T1000 (cell line): ENCODE data around the gene KRTAP4-16.
"Not testable (repeated sequence)": the region's sequence is repeated elsewhere in the genome, so short reads cannot be mapped to it uniquely, and the experiment has no call there.

Experiments
- DNase-seq: peaks from one replicate; lab custom pipeline; 2025; ENCODE audit warnings: mixed read lengths; lab: John Stamatoyannopoulos, UW

Gene KRTAP4-16

DNA sequence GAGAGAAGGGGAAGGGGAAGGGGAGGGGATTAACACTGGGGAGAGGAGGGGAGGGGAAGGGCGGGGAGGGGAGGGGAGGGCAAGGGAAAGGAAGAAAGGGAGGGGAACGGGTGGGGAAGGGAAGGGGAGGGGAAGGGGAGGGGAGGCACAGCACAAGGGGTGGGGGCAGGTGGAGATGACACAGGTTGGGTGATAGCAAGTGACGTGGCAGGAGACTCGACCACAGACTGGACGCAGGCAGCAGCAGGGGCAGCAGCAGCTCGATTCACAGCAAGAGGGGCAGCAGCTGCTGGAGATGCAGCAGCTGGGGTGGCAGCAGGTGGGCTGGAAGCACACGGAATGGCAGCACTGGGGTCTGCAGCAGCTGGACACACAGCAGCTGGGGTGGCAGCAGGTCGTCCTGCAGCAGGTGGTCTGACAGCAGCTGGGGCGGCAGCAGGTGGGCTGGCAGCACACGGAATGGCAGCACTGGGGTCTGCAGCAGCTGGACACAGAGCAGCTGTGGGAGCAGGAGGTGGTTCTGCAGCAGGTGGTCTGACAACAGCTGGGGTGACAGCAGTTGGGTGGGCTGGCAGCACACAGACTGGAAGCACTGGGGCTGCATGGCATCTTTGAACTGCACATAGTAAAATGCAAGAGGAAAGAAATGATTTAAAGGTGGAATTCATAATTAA, at the start of gene KRTAP4-16:
KRTAP4-16 (minus strand) TSS at position 624 of the 674 bp plus-strand sequence; CDS start at position 624, 0 bp downstream.
- DNase-seq, result no peak

DNA sequence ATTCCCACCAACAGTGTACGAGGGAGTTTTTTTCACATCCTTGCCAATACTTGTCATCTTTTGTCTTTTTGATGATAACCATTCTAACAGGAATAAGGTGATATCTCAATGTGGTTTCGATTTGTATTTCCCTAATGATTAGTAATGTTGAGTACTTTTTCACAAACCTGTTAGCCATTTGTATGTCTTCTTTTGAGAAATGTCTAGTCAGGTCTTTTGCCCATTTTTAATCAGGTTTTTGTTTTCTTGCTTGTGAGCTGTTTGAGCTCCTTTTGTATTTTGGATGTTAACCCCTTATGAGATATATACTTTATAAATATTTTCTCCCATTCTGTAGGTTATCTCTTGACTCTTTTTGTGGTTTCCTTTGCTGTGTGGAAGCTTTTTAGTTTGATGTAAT, 49.5 kb upstream of the KRTAP4-16 start:
- DNase-seq, result no peak

DNA sequence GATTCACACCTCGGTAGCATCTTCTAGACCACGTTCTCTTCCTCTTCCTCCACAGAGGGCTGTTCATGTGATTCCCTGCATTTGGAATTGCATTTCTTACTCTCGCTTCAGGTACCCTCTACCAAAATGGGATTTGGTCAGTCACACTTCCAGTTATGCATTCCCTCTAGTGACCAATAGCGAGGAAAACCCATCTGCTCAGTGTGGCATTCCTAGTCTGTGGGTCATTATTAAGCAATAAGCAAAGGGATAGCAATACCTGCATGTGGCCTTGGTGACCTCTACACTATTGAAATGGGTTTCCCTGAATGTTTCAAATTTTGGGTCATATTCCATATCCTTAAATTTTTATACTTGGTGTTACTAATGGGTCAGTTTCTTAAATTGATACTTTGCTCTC, 48.0 kb upstream of the KRTAP4-16 start:
- DNase-seq, result no peak

DNA sequence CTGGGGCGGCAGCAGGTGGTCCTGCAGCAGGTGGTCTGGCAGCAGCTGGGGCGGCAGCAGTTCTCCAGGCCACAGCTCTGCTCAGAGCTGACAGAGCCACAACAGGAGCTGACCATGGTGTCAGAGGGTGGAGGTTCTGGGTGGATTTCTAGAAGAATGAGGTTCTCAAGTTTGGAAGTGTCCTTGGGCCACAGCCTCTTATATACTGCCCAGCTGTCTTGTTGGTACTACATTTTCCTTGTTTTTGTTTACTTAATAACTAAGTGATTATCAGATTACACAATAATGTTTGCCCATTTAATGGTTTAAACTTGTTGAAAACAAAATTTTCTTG, 47.6 kb upstream of the KRTAP4-16 start, which contains the start of gene KRTAP4-5:
KRTAP4-5 (minus strand) TSS at position 174 of the 334 bp plus-strand sequence; CDS start at position 116, 58 bp downstream.
- no peak for DNase-seq

DNA sequence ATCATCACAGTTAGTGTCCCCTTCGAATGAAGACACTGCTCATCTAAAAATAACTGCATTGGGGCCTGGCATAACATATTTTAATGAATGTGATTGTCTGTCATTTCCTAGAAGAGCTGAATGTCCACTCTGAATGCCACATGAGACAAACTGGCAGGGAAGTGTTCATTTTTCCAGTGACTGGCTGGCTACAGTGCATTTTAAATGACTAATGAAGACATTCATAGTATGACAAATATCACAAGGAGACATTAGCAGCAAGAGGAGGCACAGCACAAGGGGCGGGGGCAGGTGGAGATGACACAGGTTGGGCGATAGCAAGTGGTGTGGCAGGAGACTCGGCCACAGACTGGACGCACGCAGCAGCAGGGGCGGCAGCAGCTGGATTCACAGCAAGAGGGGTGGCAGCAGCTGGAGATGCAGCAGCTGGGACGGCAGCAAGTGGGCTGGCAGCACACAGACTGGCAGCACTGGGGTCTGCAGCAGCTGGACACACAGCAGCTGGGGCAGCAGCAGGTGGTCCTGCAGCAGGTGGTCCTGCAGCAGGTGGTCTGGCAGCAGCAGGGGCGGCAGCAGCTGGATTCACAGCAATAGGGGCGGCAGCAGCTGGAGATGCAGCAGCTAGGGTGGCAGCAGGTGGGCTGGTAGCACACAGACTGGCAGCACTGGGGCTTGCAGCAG, 47.1 kb upstream of the KRTAP4-16 start:
- DNase-seq, result not testable (repeated sequence)

DNA sequence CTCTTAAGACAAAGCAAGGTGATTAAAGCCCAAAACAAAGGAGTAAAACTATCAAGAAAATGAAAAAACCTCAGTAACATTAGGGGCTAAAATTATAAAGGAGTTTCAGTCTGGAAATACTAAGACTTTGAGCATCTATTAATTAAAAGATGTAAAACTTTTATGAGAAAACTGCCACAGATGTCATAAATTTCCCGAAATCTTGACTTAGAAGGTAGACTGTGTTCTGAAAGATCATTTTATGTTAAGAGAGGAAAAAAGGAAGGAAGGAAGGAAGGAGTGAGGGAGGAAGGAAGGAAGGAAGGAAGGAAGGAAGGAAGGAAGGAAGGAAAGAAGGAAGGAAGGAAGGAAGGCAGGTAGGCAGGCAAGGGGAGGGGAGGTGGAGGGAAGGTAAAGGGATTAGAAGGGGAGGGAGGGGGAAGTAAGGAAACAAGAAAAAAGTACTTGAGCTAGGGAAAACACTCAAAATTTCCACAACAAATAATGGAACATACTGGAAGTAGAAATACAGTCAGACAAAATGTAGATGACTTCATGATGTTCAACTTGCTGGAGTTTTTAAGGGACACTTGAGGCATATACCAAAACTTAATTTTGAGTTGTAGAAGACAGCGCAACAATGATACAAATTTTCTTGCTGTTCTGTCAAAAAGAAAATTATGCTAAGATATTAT, 45.7 kb upstream of the KRTAP4-16 start:
- DNase-seq, result no peak

DNA sequence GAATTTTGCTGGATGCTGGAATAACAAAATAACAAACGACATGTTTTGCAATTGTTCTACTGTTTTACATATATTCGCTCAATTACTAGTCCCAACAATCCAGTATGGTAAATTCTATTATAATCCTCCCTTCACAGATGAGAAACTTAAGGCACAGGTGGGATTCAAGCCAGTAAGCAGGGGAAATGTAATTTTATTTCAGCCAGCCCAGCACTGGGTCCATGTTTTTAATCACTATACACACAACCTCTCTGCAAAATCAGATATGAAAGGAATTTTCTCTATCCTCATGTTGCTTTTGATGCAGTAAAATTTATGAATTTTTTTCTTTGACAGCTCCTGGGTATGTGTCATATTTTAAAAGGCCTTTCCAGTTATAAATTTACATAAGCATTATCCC, 43.3 kb upstream of the KRTAP4-16 start:
- no peak for DNase-seq

DNA sequence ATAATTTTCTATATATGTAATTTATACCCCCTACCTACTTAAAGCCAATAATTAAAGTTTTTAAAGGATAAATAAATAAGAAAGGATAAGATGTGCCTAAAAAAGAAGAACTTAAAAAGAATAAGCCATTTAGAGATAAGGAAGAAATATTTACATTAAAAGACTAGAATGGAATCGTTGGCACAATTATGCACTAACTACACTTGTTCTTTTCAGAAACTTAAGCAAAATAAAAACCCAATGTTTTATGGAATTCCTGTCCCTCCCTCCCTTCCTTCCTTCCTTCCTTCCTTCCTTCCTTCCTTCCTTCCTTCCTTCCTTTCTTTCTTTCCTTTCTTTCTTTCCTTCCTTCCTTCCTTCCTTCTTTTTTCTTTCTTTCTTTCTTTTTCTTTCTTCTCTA, 42.8 kb upstream of the KRTAP4-16 start:
- no peak for DNase-seq

DNA sequence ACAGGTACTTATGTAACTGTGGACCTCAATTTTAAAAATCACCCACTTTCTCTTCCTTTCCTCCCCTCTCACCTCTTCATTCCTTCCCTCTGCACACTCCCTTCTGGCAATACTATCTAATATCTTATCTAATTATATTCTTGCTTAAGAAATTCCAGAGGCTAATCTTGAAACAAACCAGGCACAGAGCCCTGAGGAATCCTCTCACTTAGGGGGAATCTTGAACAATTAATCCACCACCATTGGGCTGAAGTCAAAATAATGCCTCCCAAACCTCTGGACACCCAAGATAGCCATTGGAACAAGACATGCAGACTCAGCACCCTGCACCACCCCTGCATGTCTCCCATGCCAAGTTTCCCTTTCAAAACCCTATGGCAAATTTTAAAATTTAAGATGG, 39.4 kb upstream of the KRTAP4-16 start:
- DNase-seq, result no peak

DNA sequence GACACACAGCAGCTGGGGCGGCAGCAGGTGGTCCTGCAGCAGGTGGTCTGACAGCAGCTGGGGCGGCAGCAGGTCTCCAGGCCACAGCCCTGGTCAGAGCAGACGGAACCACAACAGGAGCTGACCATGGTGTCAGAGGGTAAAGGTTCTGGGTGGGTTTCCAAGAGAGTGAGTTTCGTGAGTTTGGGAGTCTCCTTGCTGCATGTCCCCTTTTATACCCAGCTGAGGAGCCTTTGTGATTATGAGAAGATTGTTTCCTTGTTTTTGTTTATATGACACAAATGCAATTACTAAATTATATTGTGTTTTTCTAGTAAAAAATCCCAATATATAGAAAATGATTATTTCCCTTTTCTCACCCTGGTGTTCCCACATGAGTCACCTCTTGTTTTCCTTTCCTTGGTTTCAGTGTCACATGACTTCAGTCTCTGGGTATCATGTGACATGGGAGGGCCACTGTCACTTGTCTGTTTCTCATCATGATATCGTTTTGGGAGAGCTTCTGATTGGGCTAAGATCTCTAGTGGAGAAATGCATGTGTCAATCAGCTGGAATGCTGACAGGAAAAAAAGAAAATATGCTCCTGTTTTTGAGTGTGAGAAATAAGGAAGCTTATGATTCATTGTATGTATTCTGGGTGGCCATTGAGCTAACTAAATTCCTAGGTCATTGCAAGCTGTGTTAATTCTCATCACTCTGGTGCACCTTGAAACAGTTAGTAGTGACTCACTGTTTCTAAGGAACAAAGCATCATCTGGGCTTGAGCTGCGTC, 38.5 kb upstream of the KRTAP4-16 start, which contains the start of gene KRTAP4-6:
KRTAP4-6 (minus strand) TSS at position 185 of the 772 bp plus-strand sequence; CDS start at position 128, 57 bp downstream.
- no peak for DNase-seq

DNA sequence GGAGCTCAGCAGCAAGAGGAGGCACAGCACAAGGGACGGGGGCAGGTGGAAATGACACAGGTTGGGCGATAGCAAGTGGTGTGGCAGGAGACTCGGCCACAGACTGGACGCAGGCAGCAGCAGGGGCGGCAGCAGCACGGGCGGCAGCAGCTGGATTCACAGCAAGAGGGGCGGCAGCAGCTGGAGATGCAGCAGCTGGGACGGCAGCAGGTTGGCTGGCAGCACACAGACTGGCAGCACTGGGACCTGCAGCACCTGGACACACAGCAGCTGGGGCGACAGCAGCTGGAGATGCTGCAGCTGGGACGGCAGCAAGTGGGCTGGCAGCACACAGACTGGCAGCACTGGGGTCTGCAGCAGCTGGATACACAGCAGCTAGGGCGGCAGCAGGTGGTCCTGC, 37.9 kb upstream of the KRTAP4-16 start:
- not testable (repeated sequence) for DNase-seq

DNA sequence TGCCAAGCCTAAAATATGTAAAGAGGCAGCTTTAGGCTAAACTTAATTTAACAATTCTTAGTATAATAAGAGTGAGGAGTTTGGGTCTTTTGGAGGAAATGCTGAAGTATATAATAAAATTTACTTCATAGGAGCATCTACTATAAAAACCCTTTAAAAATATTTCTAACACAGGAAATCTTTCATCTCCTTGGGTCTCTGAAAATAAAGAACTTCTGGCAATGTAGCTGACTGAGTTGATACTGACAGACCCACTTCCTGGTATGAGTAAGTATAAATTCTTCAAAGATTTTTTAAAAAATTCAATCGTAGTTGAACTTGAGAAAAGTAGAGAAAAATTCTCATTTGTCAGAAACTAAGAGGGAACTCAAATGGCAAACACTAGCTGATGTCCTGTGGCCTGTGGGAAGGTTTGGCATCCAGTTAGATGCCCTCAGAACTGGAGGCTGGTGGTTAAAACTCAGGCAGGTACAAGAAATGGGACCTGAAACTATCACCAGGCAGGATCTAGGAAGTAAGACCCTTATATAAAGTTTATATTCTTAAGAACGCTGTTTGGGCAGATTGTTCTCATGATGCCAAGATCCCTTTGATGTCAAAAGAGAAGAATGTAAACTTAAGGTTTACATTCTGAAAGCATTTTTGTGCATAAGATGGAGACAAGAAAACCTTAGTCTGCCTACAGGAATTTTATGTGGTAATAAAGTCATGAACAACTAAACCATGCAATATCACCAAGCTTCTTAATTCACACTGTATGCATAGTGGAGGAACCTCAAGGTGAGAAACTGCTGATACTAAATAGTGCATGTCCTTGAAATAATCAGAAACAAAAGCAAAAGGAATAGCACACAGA, 32.1 kb upstream of the KRTAP4-16 start:
- no peak for DNase-seq

DNA sequence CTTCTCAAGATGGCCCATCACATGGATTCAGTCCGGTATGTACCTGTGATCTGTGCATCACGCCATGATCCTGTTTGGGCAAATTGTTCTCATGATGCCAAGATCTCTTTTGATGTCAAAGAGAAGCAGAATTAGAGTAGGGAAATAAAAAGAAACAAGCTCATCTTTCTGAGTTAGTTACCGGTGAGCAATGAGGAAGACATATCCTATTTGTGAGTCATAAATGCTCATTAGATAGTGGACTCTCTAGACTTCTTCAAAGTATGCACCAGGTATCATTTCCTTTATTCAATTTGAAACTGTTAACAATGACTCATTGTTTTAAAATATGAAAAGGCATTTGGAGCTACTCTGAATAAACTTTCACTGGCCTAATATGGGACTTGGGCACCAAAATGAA, 30.0 kb upstream of the KRTAP4-16 start:
- no peak for DNase-seq

DNA sequence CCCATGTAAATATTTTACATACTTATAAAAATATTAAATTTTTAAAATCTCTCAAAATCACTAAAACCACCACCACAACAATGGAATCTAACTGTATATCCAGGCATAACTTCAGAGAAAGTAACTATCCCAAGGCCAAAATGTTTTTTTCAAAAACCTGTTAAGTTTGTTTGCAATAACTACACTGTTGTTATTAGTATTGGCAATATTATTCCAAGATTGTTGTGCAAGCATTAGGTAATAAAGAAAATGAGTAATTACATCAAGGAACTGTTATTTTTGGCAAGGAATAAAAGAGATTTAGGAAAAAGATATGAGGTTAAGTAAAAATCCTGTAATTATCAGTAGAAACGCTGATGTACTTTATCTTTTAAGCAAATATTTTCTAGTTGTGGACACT, 25.4 kb upstream of the KRTAP4-16 start:
- no peak for DNase-seq

DNA sequence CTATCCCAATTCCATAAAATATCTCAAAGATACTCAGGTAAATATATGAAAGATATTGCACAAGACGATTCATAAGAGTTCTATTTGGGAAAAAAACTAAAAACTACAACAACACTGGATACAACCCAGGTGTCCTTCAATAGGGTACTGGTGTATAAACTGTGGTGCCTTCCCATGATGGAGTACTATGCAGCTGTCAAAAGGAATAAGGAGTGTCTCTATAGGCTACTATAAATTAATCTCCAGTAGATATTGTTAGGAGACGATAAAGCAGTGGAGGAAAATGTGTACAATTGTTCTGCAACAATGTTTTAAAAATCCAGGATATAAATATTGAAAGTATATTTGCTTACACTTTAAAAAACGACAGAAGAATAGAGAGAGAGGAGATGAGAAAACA, 24.4 kb upstream of the KRTAP4-16 start:
- no peak for DNase-seq

DNA sequence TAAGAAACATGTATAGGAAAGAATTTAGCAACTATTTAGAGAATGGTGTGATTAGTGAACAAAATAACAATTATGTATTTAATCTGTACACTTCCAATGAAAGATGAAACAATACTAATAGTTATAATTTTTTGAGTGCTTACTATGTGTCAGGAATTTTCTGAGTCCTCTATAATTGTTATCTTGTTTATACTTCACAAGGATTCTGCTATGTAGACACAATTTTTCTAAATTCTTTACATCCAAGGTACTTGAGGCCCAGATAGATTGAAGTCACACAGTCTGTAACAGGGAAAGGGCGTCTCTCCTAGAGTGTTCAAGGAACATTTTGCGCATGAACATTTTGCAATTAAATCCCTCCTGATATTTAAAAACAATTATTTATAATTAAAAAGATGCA, 23.1 kb upstream of the KRTAP4-16 start:
- DNase-seq, result no peak

DNA sequence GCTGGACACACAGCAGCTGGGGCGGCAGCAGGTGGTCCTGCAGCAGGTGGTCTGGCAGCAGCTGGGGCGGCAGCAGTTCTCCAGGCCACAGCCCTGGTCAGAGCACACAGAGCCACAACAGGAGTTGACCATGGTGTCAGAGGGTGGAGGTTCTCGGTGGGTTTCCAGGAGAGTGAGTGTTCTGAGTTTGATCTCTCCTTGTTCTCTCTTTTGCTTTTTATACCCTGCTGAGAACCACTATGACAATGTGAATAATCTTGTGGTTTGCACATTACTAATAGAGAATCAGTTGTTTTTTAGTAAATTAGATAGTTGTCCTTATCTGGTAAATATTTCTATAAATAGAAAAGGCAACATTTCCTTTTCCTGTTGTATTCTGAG, 22.0 kb upstream of the KRTAP4-16 start, which contains the start of gene KRTAP4-12:
KRTAP4-12 (minus strand) TSS at position 192 of the 381 bp plus-strand sequence; CDS start at position 132, 60 bp downstream.
- not testable (repeated sequence) for DNase-seq

DNA sequence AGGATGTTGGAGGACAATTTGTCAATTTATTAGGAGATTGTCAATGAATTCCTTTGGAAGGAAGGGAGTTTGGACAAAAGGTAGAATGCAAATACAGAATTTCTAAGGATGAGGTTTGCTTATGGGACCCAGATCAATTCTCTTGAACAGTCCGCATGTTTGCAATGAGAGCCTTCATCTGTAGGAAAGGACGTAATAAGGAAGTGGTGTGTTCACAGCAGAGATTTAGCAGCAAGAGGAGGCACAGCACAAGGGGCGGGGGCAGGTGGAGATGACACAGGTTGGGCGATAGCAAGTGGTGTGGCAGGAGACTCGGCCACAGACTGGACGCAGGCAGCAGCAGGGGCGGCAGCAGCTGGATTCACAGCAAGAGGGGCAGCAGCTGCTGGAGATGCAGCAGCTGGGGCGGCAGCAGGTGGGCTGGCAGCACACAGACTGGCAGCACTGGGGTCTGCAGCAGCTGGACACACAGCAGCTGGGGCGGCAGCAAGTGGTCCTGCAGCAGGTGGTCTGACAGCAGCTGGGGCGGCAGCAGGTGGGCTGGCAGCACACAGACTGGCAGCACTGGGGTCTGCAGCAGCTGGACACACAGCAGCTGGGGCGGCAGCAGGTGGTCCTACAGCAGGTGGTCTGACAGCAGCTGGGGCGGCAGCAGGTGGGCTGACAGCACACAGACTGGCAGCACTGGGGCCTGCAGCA, 21.4 kb upstream of the KRTAP4-16 start:
- DNase-seq, result not testable (repeated sequence)

DNA sequence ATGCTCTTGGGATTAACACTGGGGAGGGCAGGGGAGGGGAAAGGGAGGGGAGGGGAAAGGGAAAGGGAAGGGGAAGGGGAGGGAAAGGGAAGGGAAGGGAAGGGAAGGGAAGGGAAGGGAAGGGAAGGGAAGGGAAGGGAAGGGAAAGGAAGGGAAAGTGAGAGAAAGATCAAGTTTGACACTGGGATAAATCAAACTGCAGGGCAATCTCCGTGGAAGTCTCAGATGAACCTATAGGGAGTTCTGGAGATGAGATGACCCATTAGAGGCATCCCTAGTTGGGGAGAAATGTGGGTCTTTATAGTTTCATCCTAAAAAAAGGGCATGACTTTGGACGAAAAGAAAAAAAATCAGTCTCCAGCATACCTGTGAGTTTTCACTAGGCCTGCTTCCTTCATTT, 19.7 kb upstream of the KRTAP4-16 start:
- DNase-seq, result no peak
